DOHH2 (cell line): ENCODE data around the gene PRDM1.

Source experiments
- H3F3A ChIP-seq: fragments of 200-600 bp; sonication (generic), shearing (Covaris generic); 2 replicates; pipeline ENCODE4 v1.6.0; 2016; ENCODE audit warnings: antibody characterized with exemption, mild to moderate bottlenecking; ENCODE audit not compliant: control insufficient read depth, insufficient read depth
- H3K27ac ChIP-seq: fragments of 200-600 bp; sonication (generic); 2 replicates; pipeline ENCODE4 v1.5.1; 2014; ENCODE audit warnings: low read depth, mild to moderate bottlenecking, low read length, moderate library complexity
- H3K27me3 ChIP-seq: fragments of 200-600 bp; sonication (generic); 2 replicates; pipeline ENCODE4 v1.6.1; 2014; ENCODE audit warnings: mild to moderate bottlenecking, low read length, mixed read lengths; ENCODE audit not compliant: control insufficient read depth
- H3K36me3 ChIP-seq: fragments of 200-600 bp; sonication (generic); 2 replicates; pipeline ENCODE4 v1.6.1; 2014; ENCODE audit warnings: mild to moderate bottlenecking, low read length, moderate library complexity, mixed read lengths; ENCODE audit not compliant: control insufficient read depth
- H3K4me1 ChIP-seq: fragments of 200-600 bp; sonication (generic); 2 replicates; pipeline ENCODE4 v1.6.1; 2014; ENCODE audit warnings: mild to moderate bottlenecking, low read length, mixed read lengths; ENCODE audit not compliant: control insufficient read depth
- H3K4me2 ChIP-seq: fragments of 200-600 bp; sonication (generic); 2 replicates; pipeline ENCODE4 v1.6.0; 2014; ENCODE audit warnings: mild to moderate bottlenecking, low read length, moderate library complexity
- H3K4me3 ChIP-seq: fragments of 200-600 bp; sonication (generic); 2 replicates; pipeline ENCODE4 v1.5.1; 2014; ENCODE audit warnings: mild to moderate bottlenecking, low read length, mixed read lengths
- H3K79me2 ChIP-seq: fragments of 200-600 bp; sonication (generic); 2 replicates; pipeline ENCODE4 v1.6.1; 2014; ENCODE audit warnings: mild to moderate bottlenecking, low read length, mixed read lengths; ENCODE audit not compliant: control insufficient read depth
- H3K9me2 ChIP-seq: fragments of 200-600 bp; sonication (generic); replicated peaks from 2 replicates; pipeline ENCODE4 v1.6.1; 2014; ENCODE audit warnings: mild to moderate bottlenecking, low read length, mixed read lengths; ENCODE audit not compliant: control insufficient read depth
- H3K9me3 ChIP-seq: fragments of 200-600 bp; sonication (generic); 2 replicates; pipeline ENCODE4 v1.6.1; 2014; ENCODE audit warnings: antibody characterized with exemption, low read length, mixed read lengths; ENCODE audit not compliant: control insufficient read depth, insufficient read depth
- H4K20me1 ChIP-seq: fragments of 200-600 bp; sonication (generic); 2 replicates; pipeline ENCODE4 v1.6.0; 2014; ENCODE audit warnings: low read depth, mild to moderate bottlenecking, antibody characterized with exemption, low read length, moderate library complexity; ENCODE audit not compliant: control insufficient read depth, insufficient read depth
- CTCF ChIP-seq: fragments of 200-600 bp; sonication (generic); IDR thresholded peaks from one replicate; pipeline ENCODE4 v1.5.1; 2014; ENCODE audit warnings: antibody characterized with exemption, mild to moderate bottlenecking, low read depth, low read length; ENCODE audit not compliant: poor library complexity, severe bottlenecking
- EZH2phosphoT487 ChIP-seq: fragments of 200-600 bp; sonication (generic); IDR thresholded peaks from 2 replicates; pipeline ENCODE4 v1.6.1; 2017; ENCODE audit warnings: borderline replicate concordance, mild to moderate bottlenecking, antibody characterized with exemption, low read length, moderate library complexity, mixed read lengths

Gene PRDM1

DNA sequence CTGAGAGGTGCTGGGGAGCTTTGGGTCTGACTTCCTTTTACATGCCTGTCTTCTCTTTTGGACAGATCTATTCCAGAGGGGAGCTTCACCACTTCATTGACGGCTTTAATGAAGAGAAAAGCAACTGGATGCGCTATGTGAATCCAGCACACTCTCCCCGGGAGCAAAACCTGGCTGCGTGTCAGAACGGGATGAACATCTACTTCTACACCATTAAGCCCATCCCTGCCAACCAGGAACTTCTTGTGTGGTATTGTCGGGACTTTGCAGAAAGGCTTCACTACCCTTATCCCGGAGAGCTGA is 13.1 kb downstream of the PRDM1 start:
- no peak overlapping the region for H3K4me2 ChIP-seq
- H3K9me2 ChIP-seq, result no peaks in the 10 kb centered on the region
- no peak overlapping the region for H3K27ac ChIP-seq
- peaks cover 23% of the 10 kb centered on the region for H3K4me1 ChIP-seq
- TF ChIP-seq CTCF (no peak), EZH2phosphoT487 (no peak)
- H4K20me1 ChIP-seq, result no peaks in the 10 kb centered on the region
- no peak overlapping the region for H3K4me3 ChIP-seq
- H3K27me3 ChIP-seq, result peaks cover 54% of the 10 kb centered on the region
- no peaks in the 10 kb centered on the region for H3K79me2 ChIP-seq
- no peaks in the 10 kb centered on the region for H3F3A ChIP-seq
- no peaks in the 10 kb centered on the region for H3K36me3 ChIP-seq
- H3K9me3 ChIP-seq, result no peaks in the 10 kb centered on the region

GRCh38 chr6:106100755-106101154 is 14.6 kb downstream of the PRDM1 start:
- Histone ChIP-seq H4K20me1 (no peaks in the 10 kb centered on the region), H3K27me3 (peaks cover 52% of the 10 kb centered on the region), H3K9me3 (no peaks in the 10 kb centered on the region), H3K4me3 (no peak overlapping the region), H3K9me2 (no peaks in the 10 kb centered on the region), H3K4me2 (no peak overlapping the region), H3K27ac (no peak overlapping the region), H3K36me3 (no peaks in the 10 kb centered on the region), H3F3A (no peaks in the 10 kb centered on the region), H3K79me2 (no peaks in the 10 kb centered on the region), H3K4me1 (peaks cover 23% of the 10 kb centered on the region)
- TF ChIP-seq CTCF, result no peak
- no peak for TF ChIP-seq EZH2phosphoT487

DNA sequence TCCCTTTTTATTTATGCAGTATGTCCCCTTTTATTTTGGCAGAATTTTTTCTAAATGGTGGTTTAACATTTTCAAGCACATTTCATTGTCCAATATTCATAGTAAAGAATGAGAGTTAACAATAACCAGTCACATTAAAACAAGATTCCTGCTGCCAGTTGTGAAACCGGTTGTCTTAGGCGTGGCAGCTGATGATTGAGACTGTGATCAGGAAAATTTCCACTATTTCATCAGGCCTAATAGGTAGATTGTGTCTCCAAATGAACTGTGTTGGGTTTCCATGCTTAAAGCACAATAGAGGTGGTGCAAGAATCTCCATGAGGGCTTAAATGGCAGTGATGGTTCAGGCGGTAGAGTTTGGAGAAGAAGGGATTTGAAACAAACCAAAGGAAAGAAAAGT is 15.3 kb downstream of the PRDM1 start:
- peaks cover 23% of the 10 kb centered on the region for H3K4me1 ChIP-seq
- no peak overlapping the region for H3K4me3 ChIP-seq
- H3K27me3 ChIP-seq, result peaks cover 51% of the 10 kb centered on the region
- no peaks in the 10 kb centered on the region for H3F3A ChIP-seq
- H4K20me1 ChIP-seq, result no peaks in the 10 kb centered on the region
- no peaks in the 10 kb centered on the region for H3K79me2 ChIP-seq
- H3K4me2 ChIP-seq, result no peak overlapping the region
- H3K27ac ChIP-seq, result no peak overlapping the region
- no peaks in the 10 kb centered on the region for H3K36me3 ChIP-seq
- TF ChIP-seq EZH2phosphoT487 (no peak), CTCF (no peak)
- H3K9me3 ChIP-seq, result no peaks in the 10 kb centered on the region
- no peaks in the 10 kb centered on the region for H3K9me2 ChIP-seq

DNA sequence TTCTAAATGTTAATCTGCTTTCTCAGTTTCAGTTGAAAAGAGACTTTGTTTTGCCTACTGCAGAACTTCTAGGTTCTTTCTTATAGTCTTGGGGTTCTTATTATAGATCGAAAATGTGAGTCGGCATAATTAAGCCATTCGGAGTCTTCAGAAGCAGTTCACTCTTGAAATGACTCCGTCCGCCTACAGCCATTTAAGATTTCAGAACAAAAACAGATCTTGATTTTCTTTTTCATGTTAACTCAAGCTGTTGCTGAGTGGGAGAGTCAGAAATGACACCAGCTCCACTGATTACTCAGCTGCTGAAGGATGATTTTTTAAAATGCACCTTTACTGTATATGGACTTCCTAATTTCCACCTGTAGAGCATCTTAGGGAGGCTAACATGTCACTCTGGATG is 15.9 kb downstream of the PRDM1 start:
- H3K36me3 ChIP-seq, result no peaks in the 10 kb centered on the region
- H3K4me1 ChIP-seq, result peaks cover 19% of the 10 kb centered on the region

More for the DNA sequence above, 15.9 kb downstream of the PRDM1 start:
- Histone ChIP-seq H3K27ac (no peak overlapping the region), H3F3A (no peaks in the 10 kb centered on the region), H3K9me3 (no peaks in the 10 kb centered on the region), H3K4me3 (no peak overlapping the region), H4K20me1 (no peaks in the 10 kb centered on the region), H3K27me3 (peaks cover 51% of the 10 kb centered on the region), H3K9me2 (no peaks in the 10 kb centered on the region), H3K4me2 (no peak overlapping the region), H3K79me2 (no peaks in the 10 kb centered on the region)
- no peak for TF ChIP-seq EZH2phosphoT487
